HG02763 (cell line): ENCODE results near the gene ZNF396.

Experiments
- ATAC-seq: cut with Tn5 transposase; IDR thresholded peaks from one replicate; pipeline ENCODE4 v1.9.1; 2021; ENCODE audit warnings: mild to moderate bottlenecking, moderate library complexity; ENCODE audit not compliant: unreplicated experiment

The ZNF396 gene

DNA sequence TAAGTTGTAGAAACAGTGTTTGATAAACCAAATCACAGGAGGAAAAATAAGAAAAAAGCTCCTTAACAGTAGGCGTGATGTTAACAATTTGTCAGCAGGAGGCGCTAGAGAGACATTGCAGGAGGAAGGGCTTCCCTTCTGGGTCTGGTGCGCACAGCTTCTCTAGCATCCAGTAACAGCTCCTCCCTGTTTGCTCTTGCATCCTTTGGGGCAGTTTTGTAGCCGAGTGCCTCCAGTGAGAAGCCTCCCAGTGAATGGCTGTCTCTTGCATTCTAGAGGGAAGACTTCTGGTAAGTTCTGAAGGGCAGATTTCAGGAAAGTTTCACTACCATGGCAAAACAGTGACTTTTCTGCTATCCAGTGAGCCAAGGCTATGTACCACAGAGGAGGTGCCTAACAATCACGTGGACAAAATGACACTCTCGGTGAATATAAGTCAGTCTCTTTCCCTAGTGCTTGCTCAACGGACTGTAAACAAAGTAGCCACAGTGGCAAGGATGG, 9.5 kb upstream of the ZNF396 start:
- ATAC-seq = peak; percentile 47

GRCh38 chr18:35383136-35383535, 6.0 kb upstream of the ZNF396 start:
- no peak for ATAC-seq

- ATAC-seq = no peak
Observed at GRCh38 chr18:35379421-35379820, 2.3 kb upstream of the ZNF396 start.

- ATAC-seq = no peak
Observed at GRCh38 chr18:35378574-35378896, 1.4 kb upstream of the ZNF396 start.

DNA sequence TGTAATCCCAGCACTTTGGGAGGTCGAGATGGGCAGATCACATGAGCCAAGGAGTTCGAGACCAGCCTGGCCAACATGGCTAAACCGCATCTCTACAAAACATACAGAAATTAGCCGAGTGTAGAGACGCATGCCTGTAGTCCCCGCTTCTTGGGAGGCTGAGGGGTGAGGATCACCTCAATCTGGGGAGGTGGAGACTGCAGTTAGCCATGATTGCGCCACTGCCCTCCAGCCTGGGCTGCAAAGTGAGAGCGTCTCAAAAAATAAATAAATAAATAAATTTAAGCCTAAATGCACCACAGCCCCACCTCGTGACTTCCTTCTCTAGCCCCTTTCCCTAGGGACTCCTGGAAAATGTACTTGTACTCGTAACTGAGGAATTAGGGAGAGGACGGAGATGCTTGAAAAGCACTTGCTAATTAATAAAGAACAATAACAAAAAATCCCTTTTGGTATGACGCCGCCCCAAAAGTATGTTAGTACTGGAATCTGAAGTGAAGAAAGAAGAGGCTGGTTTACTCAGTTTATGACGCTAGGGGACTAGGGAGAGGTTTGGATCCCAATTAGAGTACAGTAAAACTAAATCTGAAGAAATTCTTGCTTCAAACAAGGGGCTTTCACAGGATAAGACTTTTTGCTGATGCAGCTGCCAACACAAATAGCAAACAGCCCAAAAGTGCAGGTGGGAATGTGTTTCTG, 887 bp upstream of the ZNF396 start:
- ATAC-seq = no peak

GRCh38 chr18:35376393-35376741, 770 bp downstream of the ZNF396 start:
- peak; percentile 64 for ATAC-seq

- ATAC-seq = no peak
Observed at GRCh38 chr18:35374708-35375107, 2.4 kb downstream of the ZNF396 start.

DNA sequence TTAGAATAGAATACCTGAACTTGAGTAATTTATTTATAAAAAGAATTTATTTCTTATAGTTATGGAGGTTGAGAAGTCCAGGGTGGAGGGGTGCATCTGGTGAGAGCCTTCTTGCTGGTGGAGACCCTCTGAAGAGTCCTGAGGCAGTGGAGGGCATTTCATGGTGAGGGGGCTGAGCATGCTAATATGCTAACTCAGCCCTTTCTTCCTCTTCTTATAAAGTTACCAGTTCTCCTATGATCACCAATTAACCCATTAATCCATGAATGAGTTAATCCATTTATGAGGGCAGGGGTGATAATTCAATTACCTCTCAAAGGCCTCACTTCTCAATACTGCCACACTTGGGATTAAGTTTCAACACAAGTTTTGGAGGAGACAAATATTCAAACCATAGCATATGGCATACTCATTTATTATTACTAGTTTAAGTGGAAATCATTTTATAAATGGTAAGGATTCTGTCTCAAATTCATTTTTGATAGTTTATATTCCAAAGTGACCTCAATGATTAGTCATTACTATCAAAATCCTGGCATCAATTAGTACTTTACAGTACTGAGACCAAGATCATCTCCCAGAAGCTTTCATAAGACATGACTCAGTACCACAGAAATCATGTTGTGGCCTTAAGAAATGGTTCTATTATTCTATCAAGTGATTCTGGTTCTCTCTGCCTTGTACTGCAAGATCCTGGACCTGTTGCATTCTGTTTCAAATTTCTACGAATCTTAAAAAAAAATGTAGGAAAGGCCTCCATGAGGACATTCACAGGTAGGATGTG, 5.5 kb downstream of the ZNF396 start:
- ATAC-seq = no peak

GRCh38 chr18:35369126-35369525, 8.0 kb downstream of the ZNF396 start:
- no peak for ATAC-seq

DNA sequence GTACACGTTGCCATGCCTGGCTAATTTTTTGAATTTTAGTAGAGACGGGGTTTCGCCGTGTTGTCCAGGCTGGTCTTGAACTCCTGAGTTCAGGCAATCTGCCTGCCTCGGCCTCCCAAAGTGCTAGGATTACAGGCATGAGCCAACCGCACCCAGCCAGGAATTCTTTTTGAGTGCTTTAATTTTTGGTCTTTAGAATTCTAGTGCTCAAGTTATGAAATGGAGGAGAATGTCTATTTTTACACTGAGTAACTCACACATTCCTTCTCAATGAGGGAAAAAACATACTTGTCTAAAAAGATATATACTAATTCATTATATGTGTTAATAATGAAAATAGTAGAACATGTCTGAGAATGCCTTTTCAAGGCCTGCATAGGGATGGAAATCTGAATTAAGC, 8.5 kb downstream of the ZNF396 start:
- no peak for ATAC-seq

GRCh38 chr18:35362531-35362930, 14.6 kb downstream of the ZNF396 start:
- ATAC-seq = no peak

DNA sequence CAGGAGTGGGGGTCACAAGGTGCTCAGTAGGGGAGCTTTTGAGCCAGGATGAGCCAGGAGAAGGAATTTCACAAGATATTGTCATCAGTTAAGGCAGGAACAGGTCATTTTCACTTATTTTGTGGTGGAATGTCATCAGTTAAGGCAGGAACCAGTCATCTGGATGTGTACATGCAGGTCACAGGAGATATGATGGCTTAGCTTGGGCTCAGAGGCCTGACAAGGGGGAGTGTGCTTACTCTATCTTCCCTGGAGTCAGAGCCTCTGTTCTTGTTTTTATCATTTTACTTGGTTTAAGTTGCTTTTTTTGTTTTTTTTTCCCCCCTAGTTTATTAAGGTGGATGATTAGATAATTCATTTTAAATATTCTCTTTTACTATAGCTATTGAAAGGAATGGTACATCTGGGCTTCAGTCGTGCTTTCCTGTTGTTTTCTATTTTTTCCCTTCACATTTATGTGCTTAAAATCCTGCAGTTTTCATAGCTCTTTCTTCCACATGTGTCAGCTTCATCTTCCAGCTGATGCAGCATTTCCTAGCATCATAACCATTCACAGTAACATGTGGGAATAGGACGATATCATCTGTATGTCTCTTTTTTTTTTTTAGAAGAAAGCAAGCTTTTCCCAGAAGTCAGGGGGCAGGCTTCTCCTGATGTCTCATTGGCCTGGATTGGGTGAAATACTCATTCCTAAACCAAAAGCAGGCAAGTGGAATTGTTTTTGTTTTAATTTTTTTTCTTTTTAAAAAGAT, 15.4 kb downstream of the ZNF396 start:
- no peak for ATAC-seq

DNA sequence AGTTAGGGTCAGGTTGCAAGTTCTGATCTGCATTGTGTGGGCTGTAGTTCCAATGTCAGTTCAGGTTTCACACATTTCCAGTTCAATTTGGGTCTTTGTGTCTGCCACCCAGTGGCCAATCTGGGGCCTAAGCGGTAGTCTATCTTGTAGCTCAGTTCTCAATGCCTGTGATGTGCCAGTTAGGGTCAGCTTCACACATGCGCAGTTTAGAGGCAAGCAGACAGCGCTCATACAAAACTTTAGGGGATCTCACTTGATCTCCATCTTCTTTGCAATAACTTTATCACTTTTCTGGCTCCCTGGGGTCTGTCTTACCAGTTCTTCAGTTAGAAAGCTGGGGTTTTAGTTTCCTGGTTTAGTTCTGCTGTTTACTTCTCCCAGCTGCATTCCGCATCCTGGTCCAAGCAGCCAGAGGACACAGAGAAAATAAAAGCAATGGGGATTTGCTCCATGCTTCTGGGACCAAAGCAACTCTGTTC, 22.0 kb downstream of the ZNF396 start:
- peak; percentile 99 for ATAC-seq

GRCh38 chr18:35352778-35353177, 24.4 kb downstream of the ZNF396 start:
- ATAC-seq = no peak

GRCh38 chr18:35352283-35352682, 24.9 kb downstream of the ZNF396 start:
- no peak for ATAC-seq

DNA sequence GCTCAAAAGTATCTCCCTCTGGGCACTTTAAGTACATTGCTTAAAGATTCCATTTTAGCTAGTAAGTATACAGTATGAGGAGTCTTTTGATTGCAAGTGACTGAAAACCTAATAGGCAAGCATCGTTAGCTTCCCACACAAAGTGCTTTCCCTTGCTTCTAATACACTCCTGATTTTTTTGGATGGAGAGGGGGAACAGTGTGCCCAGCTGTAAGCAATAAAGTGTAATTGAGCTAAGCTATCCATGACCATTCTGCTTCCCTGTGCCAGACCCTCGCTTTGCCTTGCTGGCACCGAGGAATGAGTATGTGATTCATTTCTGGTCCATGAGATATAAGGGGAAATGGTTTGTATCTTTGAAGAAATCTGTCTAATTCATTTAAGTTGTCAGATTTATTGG, 29.1 kb downstream of the ZNF396 start:
- ATAC-seq = no peak

GRCh38 chr18:35345950-35346349, 31.2 kb downstream of the ZNF396 start:
- ATAC-seq = no peak

DNA sequence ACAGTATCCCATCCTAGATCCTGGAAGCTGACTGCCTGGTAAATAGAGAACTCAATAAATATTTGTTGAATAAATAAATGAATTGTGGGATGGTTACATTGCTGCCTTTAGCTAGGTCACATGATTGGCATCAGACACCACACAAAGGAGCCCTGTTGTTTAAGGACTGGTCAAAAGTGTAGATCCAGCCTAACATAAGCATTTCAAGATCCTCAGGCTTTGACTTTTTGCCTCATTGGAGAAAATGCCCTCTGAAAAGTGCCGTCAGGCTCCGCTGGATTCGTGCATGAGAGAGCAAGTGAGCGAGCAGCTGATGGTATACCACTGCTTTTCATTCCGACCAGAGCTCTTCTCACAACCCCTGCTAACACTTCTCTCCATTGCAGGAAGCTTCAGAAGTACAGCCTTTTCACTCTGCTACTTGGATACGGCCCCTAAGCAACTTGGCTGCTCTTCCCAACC, 31.6 kb downstream of the ZNF396 start:
- no peak for ATAC-seq

DNA sequence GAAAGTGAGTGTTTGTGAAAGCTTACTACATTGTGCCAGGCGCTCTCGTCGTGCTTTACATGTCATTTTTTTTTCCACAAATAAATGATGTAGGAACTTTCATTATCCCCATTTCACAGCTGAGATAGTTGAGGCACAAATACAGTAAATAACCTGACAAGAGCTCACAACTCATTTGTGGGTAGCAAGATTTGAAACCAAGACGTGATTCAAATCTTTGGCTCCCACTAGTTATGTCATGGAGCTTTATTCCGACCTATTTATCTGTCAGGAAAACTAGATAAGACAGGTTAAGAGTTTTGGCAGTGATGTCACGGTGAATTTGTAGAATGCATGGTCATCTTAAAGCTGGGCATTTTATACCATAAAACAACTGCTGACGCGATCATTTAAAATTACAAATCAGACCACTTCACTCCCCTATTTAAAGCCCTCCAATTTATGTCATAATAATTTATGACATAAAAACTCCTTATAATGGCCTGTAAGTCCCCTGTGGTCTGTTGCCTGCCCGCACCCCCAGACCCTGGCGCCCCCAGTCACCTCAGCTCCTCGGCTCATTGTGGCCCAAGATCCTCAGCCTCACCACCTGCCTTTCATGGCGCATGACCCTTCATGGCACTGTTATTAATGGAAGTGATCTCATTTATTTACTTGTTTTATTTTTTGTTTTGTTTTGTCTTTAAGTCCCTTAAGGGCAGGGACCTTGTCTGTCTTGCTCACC, 32.2 kb downstream of the ZNF396 start:
- ATAC-seq = no peak

DNA sequence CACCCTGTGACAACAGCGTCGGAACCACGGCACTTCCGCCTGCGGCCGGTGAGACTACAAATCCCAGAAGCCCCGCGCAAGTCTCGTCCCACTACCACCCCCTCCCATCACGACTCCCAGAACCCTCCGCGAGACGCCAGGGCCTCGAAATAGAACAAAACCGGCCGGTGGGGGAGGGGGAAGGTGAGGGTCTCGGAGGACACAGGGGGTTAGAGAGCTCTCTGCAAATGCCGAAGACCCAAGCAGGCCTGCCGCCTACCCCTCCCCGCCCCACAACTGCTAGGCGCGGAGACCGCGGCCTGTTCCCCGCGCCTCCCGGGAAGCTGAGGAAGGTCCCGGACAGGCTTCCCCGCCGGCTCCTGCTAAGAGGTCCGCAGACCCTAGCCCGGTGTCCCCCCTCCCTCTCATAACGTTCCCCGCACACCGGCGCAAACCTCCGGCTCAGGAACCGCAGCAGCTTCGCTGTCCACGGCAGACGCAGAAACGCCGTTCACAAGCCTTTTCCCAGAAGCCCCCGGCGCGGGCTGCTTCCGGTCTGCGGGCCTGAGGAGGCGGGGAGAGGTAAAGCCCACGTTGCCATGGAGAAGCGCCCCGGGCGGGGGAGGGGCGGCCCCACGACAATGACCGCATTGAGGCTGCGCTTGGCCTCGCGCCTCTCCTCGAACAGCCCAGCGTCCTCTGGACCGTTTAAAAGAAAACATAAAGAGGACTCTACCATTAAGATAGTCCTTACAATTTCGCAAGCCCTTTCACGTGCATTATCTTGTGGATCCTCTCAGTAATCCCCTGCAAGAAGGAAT, 33.0 kb downstream of the ZNF396 start, which contains the start of gene ZNF24:
Gene ZNF24, minus strand, starts transcription at position 485 of the 800 bp plus-strand sequence. CDS start 3,770 bp downstream, outside the sequence.
- peak; percentile 95 for ATAC-seq
